ENCODE data around the gene ZNF550. TPM values are rescaled to one million over a fixed set of nuclear protein-coding genes. Genes with fewer than 3 reads are reported as not detected.

The ZNF550 gene
- total and polyA plus RNA-seq, 2 of the 13 experiments (the other 11 are each of a cell fraction or from before 2014, with no cell fraction given), result 8.6 to 9.1 TPM

DNA sequence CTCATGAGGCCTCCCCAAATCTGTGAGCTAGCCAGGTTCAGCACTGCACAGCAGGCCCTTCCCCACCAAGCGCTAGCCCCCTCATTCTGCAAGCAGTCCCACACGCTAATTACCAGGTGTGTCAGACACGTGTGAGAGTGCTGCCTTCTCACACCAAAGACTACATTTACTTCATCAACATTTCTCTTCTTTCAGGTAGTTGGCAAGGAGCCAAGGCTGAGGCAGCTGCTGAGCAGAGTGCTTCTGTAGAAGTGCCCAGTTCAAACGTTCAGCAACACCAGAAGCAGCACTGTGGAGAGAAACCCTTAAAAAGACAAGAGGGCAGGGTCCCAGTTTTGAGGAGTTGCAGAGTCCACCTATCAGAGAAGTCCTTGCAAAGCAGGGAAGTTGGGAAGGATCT, 53.5 kb downstream of the ZNF550 start:
- Histone ChIP-seq H3K79me2 (ENCODE audit: insufficient read depth, low read length) (peaks cover 6% of the 10 kb centered on the region), H3K4me2 (ENCODE audit: low read depth, low read length) (no peak overlapping the region), H3K9me3 (ENCODE audit: low read length) (peaks cover 2% of the 10 kb centered on the region), H3K36me3 (replicated peaks in 1 of 2; ENCODE audit: control insufficient read depth in 1 of 2, insufficient read depth in 2 of 2, low read length in 2 of 2) (peaks cover 11 to 29% of the 10 kb centered on the region in 2 experiments; a peak in 4 of 5 replicates), H3K4me3 (replicated peaks in 1 of 3; ENCODE audit: insufficient read depth in 1 of 3, low read depth in 2 of 3, low read length in 3 of 3) (no peak overlapping the region), H3K27ac (ENCODE audit: extremely low read length, insufficient read depth, low read length) (no peak overlapping the region), H3K27me3 (ENCODE audit: control insufficient read depth in 1 of 2, insufficient read depth in 2 of 2, low read length in 2 of 2) (no peaks in the 10 kb centered on the region), H4K20me1 (ENCODE audit: insufficient read depth, low read length) (no peaks in the 10 kb centered on the region), H3K4me1 (ENCODE audit: insufficient read depth, low read length) (peaks cover 3% of the 10 kb centered on the region; the same call in 1 of the 2 replicates), H2AFZ (ENCODE audit: low read length) (no peak overlapping the region), H3K9ac (ENCODE audit: insufficient read depth, low read depth, low read length) (no peak overlapping the region)
- in situ Hi-C loops (cut with HindIII; ENCODE audit: extremely low pct_ligation_motif_present, low pct_unique_long_range_greater_than_20kb) (no loop called here), intact Hi-C loops (cut with micrococcal nuclease; ENCODE audit: unreplicated experiment) (no loop called here)
- ATAC-seq (no peak), DNase-seq (ENCODE audit: low spot score) (no peak), FAIRE-seq (no peak)
- ChIA-PET POLR2A (no interaction called here), CTCF (ENCODE audit: low intra/inter-chr PET ratio, low total read pairs) (no interaction called here)
- TF ChIP-seq GPN1 (CRISPR knock-in tag; IDR thresholded peaks at IDR 0.05; ENCODE audit: borderline replicate concordance) (no peak), SPEN (CRISPR knock-in tag; IDR thresholded peaks at IDR 0.05; ENCODE audit: low read depth) (no peak), HOXA3 (CRISPR knock-in tag; IDR thresholded peaks at IDR 0.05) (no peak), SOX5 (CRISPR knock-in tag; IDR thresholded peaks at IDR 0.05; ENCODE audit: borderline replicate concordance) (no peak), SMYD3 (CRISPR knock-in tag; IDR thresholded peaks at IDR 0.05) (no peak), CENPT (CRISPR knock-in tag; IDR thresholded peaks at IDR 0.05; ENCODE audit: low read depth) (no peak), HMG20A (CRISPR knock-in tag; IDR thresholded peaks at IDR 0.05; ENCODE audit: borderline replicate concordance) (no peak), PAF1 (CRISPR knock-in tag; IDR thresholded peaks at IDR 0.05) (no peak), ZNF143 (CRISPR knock-in tag; IDR thresholded peaks at IDR 0.05) (no peak), PHF8 (CRISPR knock-in tag; IDR thresholded peaks at IDR 0.05) (no peak), FLYWCH1 (CRISPR knock-in tag; IDR thresholded peaks at IDR 0.05) (no peak)
- TF ChIP-seq, protein P1, sequence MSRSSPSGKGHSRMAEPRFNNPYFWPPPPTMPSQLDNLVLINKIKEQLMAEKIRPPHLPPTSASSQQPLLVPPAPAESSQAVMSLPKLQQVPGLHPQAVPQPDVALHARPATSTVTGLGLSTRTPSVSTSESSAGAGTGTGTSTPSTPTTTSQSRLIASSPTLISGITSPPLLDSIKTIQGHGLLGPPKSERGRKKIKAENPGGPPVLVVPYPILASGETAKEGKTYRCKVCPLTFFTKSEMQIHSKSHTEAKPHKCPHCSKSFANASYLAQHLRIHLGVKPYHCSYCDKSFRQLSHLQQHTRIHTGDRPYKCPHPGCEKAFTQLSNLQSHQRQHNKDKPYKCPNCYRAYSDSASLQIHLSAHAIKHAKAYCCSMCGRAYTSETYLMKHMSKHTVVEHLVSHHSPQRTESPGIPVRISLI (CRISPR knock-in tag; IDR thresholded peaks at IDR 0.05; ENCODE audit: borderline replicate concordance), result no peak
- TF ChIP-seq, protein P2, sequence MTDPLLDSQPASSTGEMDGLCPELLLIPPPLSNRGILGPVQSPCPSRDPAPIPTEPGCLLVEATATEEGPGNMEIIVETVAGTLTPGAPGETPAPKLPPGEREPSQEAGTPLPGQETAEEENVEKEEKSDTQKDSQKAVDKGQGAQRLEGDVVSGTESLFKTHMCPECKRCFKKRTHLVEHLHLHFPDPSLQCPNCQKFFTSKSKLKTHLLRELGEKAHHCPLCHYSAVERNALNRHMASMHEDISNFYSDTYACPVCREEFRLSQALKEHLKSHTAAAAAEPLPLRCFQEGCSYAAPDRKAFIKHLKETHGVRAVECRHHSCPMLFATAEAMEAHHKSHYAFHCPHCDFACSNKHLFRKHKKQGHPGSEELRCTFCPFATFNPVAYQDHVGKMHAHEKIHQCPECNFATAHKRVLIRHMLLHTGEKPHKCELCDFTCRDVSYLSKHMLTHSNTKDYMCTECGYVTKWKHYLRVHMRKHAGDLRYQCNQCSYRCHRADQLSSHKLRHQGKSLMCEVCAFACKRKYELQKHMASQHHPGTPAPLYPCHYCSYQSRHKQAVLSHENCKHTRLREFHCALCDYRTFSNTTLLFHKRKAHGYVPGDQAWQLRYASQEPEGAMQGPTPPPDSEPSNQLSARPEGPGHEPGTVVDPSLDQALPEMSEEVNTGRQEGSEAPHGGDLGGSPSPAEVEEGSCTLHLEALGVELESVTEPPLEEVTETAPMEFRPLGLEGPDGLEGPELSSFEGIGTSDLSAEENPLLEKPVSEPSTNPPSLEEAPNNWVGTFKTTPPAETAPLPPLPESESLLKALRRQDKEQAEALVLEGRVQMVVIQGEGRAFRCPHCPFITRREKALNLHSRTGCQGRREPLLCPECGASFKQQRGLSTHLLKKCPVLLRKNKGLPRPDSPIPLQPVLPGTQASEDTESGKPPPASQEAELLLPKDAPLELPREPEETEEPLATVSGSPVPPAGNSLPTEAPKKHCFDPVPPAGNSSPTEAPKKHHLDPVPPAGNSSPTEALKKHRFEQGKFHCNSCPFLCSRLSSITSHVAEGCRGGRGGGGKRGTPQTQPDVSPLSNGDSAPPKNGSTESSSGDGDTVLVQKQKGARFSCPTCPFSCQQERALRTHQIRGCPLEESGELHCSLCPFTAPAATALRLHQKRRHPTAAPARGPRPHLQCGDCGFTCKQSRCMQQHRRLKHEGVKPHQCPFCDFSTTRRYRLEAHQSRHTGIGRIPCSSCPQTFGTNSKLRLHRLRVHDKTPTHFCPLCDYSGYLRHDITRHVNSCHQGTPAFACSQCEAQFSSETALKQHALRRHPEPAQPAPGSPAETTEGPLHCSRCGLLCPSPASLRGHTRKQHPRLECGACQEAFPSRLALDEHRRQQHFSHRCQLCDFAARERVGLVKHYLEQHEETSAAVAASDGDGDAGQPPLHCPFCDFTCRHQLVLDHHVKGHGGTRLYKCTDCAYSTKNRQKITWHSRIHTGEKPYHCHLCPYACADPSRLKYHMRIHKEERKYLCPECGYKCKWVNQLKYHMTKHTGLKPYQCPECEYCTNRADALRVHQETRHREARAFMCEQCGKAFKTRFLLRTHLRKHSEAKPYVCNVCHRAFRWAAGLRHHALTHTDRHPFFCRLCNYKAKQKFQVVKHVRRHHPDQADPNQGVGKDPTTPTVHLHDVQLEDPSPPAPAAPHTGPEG (CRISPR knock-in tag; IDR thresholded peaks at IDR 0.05), result no peak
- TF ChIP-seq, protein P3, sequence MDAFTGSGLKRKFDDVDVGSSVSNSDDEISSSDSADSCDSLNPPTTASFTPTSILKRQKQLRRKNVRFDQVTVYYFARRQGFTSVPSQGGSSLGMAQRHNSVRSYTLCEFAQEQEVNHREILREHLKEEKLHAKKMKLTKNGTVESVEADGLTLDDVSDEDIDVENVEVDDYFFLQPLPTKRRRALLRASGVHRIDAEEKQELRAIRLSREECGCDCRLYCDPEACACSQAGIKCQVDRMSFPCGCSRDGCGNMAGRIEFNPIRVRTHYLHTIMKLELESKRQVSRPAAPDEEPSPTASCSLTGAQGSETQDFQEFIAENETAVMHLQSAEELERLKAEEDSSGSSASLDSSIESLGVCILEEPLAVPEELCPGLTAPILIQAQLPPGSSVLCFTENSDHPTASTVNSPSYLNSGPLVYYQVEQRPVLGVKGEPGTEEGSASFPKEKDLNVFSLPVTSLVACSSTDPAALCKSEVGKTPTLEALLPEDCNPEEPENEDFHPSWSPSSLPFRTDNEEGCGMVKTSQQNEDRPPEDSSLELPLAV (CRISPR knock-in tag; conservative IDR thresholded peaks at IDR 0.05; ENCODE audit: low read depth), result no peak
- TF ChIP-seq, protein P4, sequence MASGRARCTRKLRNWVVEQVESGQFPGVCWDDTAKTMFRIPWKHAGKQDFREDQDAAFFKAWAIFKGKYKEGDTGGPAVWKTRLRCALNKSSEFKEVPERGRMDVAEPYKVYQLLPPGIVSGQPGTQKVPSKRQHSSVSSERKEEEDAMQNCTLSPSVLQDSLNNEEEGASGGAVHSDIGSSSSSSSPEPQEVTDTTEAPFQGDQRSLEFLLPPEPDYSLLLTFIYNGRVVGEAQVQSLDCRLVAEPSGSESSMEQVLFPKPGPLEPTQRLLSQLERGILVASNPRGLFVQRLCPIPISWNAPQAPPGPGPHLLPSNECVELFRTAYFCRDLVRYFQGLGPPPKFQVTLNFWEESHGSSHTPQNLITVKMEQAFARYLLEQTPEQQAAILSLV (CRISPR knock-in tag; IDR thresholded peaks at IDR 0.05; ENCODE audit: borderline replicate concordance), result no peak
- WGBS (ENCODE audit: low lambda C conversion rate), result 67% methylated on average over 4 of the region's 4 CpGs
- no TSS peak for BruUV-seq (replicated peaks)

Measured in HepG2 (cell line).